GM20000 (cell line): ENCODE data around the gene SLC7A6.
"Not testable (repeated sequence)": the region's sequence is repeated elsewhere in the genome, so short reads cannot be mapped to it uniquely, and the experiment has no call there.

Experiments
- DNase-seq: peaks from one replicate; pipeline ENCODE4 v3.0.0; 2012; ENCODE audit warnings: low spot score
- TF ChIP-seq, protein P1 (sequence below): IDR thresholded peaks from 2 replicates; pipeline ENCODE4 v1.5.1; 2012; ENCODE audit warnings: mild to moderate bottlenecking, control low read depth; ENCODE audit errors: extremely low read depth, missing control alignments

SLC7A6 gene

DNA sequence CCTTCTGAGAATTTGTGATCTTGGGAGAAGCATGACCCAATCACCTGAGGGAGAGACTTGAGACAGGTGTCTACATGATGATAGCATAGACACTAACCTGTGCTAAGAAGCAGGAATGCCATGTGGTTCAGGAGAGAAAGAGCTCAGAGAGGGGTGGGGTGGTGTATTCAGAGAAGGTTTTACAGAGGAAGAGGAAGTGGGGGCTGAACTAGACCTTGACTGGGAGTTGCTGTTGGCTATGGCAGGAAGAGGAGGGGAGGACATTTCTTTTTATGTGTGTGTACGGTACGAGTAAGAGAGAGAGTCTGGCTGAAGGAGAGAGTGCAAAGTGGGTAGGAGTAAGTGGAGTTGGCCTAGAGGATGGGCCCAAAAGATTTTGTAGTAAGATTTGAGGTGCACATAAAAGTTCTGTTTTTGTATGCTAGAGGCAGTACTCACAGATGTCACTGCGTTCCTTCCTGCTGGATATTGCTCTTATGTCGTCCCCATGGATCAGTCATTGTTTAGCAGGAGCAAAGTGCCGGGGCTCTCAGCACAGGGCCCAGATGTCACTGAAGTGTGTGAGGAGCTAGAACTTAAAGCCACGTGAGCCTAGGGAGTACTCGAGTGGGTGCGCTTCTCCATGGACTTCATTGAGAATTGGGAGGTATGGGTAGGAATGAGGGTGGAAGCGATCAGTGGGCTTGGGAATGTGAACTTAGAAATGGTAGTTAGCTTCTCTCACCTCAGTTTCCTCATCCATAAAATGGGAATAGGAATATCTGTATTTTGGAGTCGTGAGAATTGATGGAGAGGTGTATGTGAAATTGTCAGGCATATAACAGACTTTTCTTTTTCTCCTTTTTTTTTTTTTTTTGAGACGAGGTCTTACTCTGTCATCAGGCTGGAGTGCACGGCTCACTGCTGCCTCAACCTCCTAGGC lies 22.1 kb downstream of the SLC7A6 start:
- peak; percentile 35 for DNase-seq
- TF ChIP-seq, protein P1, sequence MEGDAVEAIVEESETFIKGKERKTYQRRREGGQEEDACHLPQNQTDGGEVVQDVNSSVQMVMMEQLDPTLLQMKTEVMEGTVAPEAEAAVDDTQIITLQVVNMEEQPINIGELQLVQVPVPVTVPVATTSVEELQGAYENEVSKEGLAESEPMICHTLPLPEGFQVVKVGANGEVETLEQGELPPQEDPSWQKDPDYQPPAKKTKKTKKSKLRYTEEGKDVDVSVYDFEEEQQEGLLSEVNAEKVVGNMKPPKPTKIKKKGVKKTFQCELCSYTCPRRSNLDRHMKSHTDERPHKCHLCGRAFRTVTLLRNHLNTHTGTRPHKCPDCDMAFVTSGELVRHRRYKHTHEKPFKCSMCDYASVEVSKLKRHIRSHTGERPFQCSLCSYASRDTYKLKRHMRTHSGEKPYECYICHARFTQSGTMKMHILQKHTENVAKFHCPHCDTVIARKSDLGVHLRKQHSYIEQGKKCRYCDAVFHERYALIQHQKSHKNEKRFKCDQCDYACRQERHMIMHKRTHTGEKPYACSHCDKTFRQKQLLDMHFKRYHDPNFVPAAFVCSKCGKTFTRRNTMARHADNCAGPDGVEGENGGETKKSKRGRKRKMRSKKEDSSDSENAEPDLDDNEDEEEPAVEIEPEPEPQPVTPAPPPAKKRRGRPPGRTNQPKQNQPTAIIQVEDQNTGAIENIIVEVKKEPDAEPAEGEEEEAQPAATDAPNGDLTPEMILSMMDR = no peak

DNA sequence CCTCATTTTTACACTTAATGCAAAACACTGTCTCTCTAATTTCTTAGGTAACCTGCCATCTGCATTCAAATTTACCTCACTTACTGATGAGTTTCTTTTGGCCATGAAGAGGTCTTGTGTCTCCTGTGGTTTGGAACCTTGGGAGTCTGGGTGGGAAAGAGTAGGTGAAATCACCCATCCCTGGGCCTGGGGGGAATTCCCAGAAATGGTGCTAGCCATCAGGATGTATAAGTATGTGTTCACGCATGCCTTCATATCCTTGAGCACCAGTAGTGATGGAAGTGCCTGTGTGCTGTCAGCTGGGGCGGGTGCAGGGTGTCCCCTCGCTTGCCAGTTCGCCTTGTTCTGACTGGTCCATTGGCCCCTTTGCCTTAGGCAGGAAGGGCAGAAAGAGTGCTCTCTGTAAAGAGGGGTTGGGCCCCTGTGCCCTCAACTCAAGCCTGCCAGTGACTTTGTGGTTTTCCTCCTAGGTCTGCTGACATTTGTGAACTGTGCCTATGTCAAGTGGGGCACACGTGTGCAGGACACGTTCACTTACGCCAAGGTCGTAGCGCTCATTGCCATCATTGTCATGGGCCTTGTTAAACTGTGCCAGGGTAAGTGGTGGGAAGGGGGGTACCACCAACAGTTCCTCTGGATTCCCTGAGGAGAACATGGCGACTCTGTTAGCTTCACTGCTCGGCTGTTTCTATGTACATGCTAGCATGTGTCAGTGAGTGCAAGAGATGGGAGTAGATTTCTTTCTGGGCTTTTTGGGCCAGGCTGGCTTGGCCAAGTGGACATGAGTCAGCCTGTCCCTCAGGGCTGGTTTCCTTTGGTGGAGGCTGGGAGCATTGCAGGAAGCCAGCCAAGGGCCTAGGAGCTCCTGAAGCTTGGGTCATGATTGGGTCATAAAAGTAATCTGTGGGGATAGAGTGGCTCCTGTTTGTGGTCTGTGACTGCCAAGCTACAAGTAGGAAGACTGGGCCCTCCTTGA lies 23.2 kb downstream of the SLC7A6 start:
- no peak for DNase-seq
- TF ChIP-seq, protein P1 = no peak

DNA sequence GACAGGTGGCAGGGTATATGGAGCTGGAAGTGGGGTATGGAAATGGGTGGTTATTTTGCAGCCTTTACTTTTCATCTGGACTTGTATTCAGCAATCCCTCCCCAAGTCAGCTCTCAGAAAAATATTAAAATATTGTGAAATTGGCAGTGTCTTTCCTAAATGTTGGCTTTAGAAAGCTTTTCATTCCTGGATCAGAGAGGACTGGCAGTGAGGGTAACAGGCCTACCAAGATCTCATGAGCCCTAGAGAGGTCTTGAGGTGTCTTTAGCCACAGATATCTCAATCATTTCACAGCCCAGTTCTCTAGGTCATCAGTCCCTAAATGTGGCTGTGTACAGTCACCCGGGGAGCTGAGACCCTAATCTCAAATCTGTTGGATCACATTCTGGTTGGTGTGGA lies 23.9 kb downstream of the SLC7A6 start:
- DNase-seq = no peak
- TF ChIP-seq, protein P1 = no peak

DNA sequence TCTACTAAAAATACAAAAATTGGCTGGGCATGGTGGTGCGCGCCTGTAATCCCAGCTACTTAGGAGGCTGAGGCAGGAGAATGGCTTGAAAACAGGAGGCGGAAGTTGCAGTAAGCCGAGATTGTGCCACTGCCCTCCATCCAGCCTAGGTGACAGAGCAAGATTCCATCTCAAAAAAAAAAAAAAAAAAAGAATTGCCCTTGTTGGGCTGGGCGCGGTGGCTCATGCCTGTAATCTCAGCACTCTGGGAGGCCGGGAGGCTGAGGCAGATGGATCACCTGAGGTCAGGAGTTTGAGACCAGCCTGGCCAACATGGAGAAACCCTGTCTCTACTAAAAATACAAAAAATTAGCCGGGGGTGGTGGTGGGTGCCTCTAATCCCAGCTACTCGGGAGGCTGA lies 24.5 kb downstream of the SLC7A6 start:
- DNase-seq = not testable (repeated sequence)

DNA sequence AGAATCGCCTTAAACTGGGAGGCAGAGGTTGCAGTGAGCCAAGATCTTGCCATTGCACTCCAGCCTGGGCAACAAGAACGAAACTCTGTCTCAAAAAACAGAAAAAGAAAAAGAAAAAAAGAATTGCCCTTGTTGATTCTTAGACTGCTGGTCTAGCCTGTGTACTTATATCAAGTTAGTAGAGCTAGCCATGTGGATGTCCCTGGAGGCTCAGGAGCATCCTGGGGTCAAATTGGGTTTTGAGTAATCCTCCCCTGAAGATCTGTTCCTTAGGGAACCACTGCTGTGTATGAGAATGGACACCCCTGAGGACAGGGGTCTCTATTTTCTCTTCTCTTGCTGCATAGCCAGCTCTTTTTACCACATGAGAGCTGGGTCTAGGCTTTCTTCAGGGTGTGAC lies 24.9 kb downstream of the SLC7A6 start:
- TF ChIP-seq, protein P1 = no peak
- no peak for DNase-seq

DNA sequence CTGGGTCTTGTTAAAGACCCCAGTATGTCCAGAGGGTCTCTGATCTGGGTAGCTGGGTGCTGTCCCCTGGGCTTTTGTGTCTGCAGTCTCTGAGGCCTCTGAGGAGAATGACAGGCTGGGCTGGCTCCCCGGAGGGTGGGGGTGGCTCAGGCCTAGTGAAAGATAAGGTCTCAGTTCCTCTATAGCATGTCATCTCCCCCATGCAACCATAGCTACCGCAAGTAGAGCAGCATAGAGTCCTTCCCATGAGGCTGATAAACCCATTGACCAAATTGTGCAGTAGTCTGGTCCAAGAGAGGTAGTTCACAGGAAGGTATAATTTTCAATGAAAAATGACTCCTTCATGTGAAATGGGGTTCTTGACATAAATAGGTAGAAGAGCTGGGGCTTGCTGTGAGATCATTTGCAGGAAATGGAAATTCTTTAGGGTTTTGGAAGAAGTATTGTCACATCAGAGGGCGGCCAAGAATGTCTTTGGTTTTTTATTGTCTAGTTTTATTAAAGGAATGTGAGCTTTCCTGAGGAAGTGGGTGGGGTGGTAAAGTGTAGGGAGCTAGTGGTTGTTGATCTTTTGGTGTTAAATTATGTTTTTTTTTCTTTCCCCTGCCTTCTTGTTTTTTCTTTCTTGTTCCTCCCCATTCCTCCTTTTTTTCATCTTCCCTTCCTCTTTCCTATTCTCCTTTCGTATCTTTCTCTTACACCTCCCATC lies 25.4 kb downstream of the SLC7A6 start:
- DNase-seq = peak; percentile 85
- TF ChIP-seq, protein P1 = no peak

DNA sequence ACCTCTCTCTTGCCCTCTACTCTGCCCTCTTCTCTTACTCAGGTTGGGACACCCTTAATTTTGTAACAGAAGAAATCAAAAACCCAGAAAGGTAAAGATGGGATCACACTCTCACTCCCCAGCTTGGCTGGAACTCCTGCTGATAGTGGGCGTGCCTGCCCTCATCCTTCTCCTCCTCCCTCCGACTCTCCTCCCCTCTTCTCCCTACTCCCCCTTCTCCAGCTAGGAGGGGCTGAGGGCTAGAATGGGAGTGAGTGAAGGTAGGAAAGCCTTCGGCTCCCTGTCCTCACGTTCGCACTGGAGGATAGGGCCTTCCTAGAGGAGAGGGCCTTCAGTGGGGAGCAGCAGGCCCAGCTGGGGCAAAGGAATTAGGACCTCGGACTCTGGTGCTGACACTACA lies 26.1 kb downstream of the SLC7A6 start:
- TF ChIP-seq, protein P1 = no peak
- DNase-seq = no peak
